ENCODE measurements around the gene ARMC2. TPM values are rescaled to one million over a fixed set of nuclear protein-coding genes. Genes with fewer than 3 reads are reported as not detected.

The ARMC2 gene
- total and polyA plus RNA-seq, 2 of the 8 experiments (the other 6 are each of a cell fraction or from before 2014, with no cell fraction given), result 1.6 to 4.4 TPM

GRCh38 chr6:108822401-108822800 lies 25.8 kb upstream of the ARMC2 start:
- H3K27ac ChIP-seq (ENCODE audit: low read depth, low read length), result no peak overlapping the region
- H3K23me2 ChIP-seq (ENCODE audit: low read depth, low read length), result no peaks in the 10 kb centered on the region
- H2BK12ac ChIP-seq (ENCODE audit: low read depth, low read length), result no peak overlapping the region
- H4K20me1 ChIP-seq (replicated peaks in 1 of 2; ENCODE audit: control insufficient read depth in 1 of 2, insufficient read depth in 2 of 2, low read length in 2 of 2), result no peaks in the 10 kb centered on the region
- H2AFZ ChIP-seq (ENCODE audit: low read length), result no peak overlapping the region
- H3K4me1 ChIP-seq (replicated peaks in 1 of 4; ENCODE audit: control insufficient read depth in 3 of 4, insufficient read depth in 4 of 4, low read length in 3 of 4), result no peaks in the 10 kb centered on the region
- no peaks in the 10 kb centered on the region for H3K36me3 ChIP-seq (ENCODE audit: control insufficient read depth in 2 of 4, insufficient read depth in 4 of 4, low read length in 3 of 4)
- no peak overlapping the region for H3K9ac ChIP-seq (replicated peaks in 1 of 4; ENCODE audit: extremely low read depth in 1 of 4, low read depth in 3 of 4, low read length in 3 of 4)
- H2BK5ac ChIP-seq (ENCODE audit: low read depth, low read length), result no peak overlapping the region
- no peaks in the 10 kb centered on the region for H3K79me2 ChIP-seq (ENCODE audit: control insufficient read depth in 1 of 2, insufficient read depth in 2 of 2, low read length in 2 of 2)
- FAIRE-seq (no peak), DNase-seq (ENCODE audit: low read depth in 1 of 2, low spot score in 2 of 2) (no peak)
- no peak overlapping the region for H3K14ac ChIP-seq (ENCODE audit: insufficient read length)
- no peak overlapping the region for H3K56ac ChIP-seq (replicated peaks; ENCODE audit: insufficient read length, low read depth, low read length)
- POLR2A ChIA-PET (ENCODE audit: partially characterized antibody), result no interaction called here
- TF ChIP-seq MAX (IDR thresholded peaks at IDR 0.05) (no peak), TAF7 (optimal IDR thresholded peaks at IDR 0.05; ENCODE audit: borderline replicate concordance, low read depth, low read length) (no peak), ATF3 (IDR thresholded peaks at IDR 0.05; ENCODE audit: insufficient read depth, low read depth, low read length) (no peak)
- no peaks in the 10 kb centered on the region for H3K79me1 ChIP-seq (ENCODE audit: low read depth, low read length)
- no peak overlapping the region for H2BK15ac ChIP-seq (ENCODE audit: low read length)
- H2BK120ac ChIP-seq (replicated peaks; ENCODE audit: low read depth, low read length), result no peak overlapping the region
- H4K5ac ChIP-seq (ENCODE audit: insufficient read length, low read depth, low read length), result no peak overlapping the region
- no peak overlapping the region for H3K4me3 ChIP-seq (ENCODE audit: extremely low read depth in 1 of 4, insufficient read depth in 2 of 4, low read depth in 3 of 4, low read length in 4 of 4)
- no peak overlapping the region for H4K8ac ChIP-seq (ENCODE audit: extremely low read depth, insufficient read depth, low read length)
- H3K18ac ChIP-seq (ENCODE audit: extremely low read depth, low read length), result no peak overlapping the region
- no peak overlapping the region for H3K4me2 ChIP-seq (ENCODE audit: insufficient read depth in 1 of 2, low read depth in 2 of 2, low read length in 2 of 2)
- H3K27me3 ChIP-seq (replicated peaks in 1 of 4; ENCODE audit: control insufficient read depth in 3 of 4, extremely low read depth in 1 of 4, insufficient read depth in 3 of 4, low read length in 3 of 4), result peaks cover 0 to 1% (median 0%) of the 10 kb centered on the region in 4 experiments; a peak in 1 of 7 replicates
- 90% methylated on average over 4 of the region's 4 CpGs; no CpG with 5 or more reads in 1 of the 2 experiments for WGBS, 2 experiments (ENCODE audit: extremely low coverage in 1 of 2, insufficient coverage in 1 of 2, insufficient read length in 1 of 2, insufficient replicate concordance in 2 of 2, low coverage in 1 of 2, low lambda C conversion rate in 2 of 2, missing lambda C conversion rate in 1 of 2)
- no peak overlapping the region for H3K23ac ChIP-seq (ENCODE audit: insufficient read length)
- CTCF ChIA-PET (ENCODE audit: partially characterized antibody), result interaction anchor here (0.8 to 1.7 kb wide), 5 partner anchors 39 to 278 kb away, joined by 3 to 5 read pairs (median 3); no protein-coding TSS in a partner anchor
- H3K9me3 ChIP-seq (ENCODE audit: insufficient read depth in 2 of 2, low read depth in 1 of 2, low read length in 1 of 2), result peaks cover 3 to 4% of the 10 kb centered on the region in 2 experiments; a peak in 1 of 4 replicates
- H2BK20ac ChIP-seq (ENCODE audit: low read length), result no peak overlapping the region
- H2AK5ac ChIP-seq (ENCODE audit: low read depth, low read length), result no peak overlapping the region
- H3K4ac ChIP-seq (replicated peaks; ENCODE audit: insufficient read length, low read depth, low read length), result no peak overlapping the region
- H4K91ac ChIP-seq (replicated peaks; ENCODE audit: insufficient read length, low read length), result no peak overlapping the region

All from H1 (cell line).